Calu3 (cell line): ENCODE results near the gene SPAG5. TPM values are rescaled to one million over a fixed set of nuclear protein-coding genes. Genes with fewer than 3 reads are reported as not detected.
A peak's percentile ranks its signal among the peaks of the same experiment; 100 is the strongest.

Experiments used
- BruUV-seq: library from RNA; stranded (reverse); fragments of 400-500 nt; replicated peaks from 2 replicates; lab custom pipeline; 2021; lab: Mats Ljungman, UMichigan
- CTCF ChIA-PET: fragments of 300-600 bp; sonication (Branson Sonifier 250); formaldehyde crosslinking; loops from one replicate; lab custom pipeline; 2022; ENCODE audit warnings: antibody characterized with exemption; lab: Charles Lee
- DNase-seq: peaks from one replicate; pipeline ENCODE4 v3.0.0; 2022
- H3K27ac Mint-ChIP-seq: one replicate; pipeline ENCODE4 v1.8.0; 2022; ENCODE audit warnings: mixed read lengths; ENCODE audit not compliant: unreplicated experiment
- H3K27me3 Mint-ChIP-seq: one replicate; pipeline ENCODE4 v1.8.0; 2022; ENCODE audit warnings: mixed read lengths; ENCODE audit not compliant: unreplicated experiment
- H3K36me3 Mint-ChIP-seq: one replicate; pipeline ENCODE4 v1.8.0; 2022; ENCODE audit warnings: mild to moderate bottlenecking, moderate library complexity, mixed read lengths; ENCODE audit not compliant: insufficient read depth, unreplicated experiment
- H3K4me1 Mint-ChIP-seq: one replicate; pipeline ENCODE4 v1.8.0; 2022; ENCODE audit warnings: mild to moderate bottlenecking, low read depth, mixed read lengths; ENCODE audit not compliant: unreplicated experiment
- H3K4me3 Mint-ChIP-seq: one replicate; pipeline ENCODE4 v1.8.0; 2022; ENCODE audit warnings: mild to moderate bottlenecking, low read depth, moderate library complexity, mixed read lengths; ENCODE audit not compliant: unreplicated experiment
- H3K9me3 Mint-ChIP-seq: one replicate; pipeline ENCODE4 v1.8.0; 2022; ENCODE audit warnings: low read depth, mixed read lengths; ENCODE audit not compliant: unreplicated experiment
- intact Hi-C: fragments of 100-400 bp; cut with micrococcal nuclease; formaldehyde crosslinking; loops from one replicate; pipeline ENCODE4 v1.10.0; 2022; ENCODE audit not compliant: unreplicated experiment
- total RNA-seq: library from RNA; stranded (reverse); gene quantifications from 2 replicates; pipeline ENCODE4 v1.2.3, GENCODE V29; 2022
- TF ChIP-seq, protein P1 (sequence below): fragments of 200-600 bp; IDR thresholded peaks from one replicate; pipeline ENCODE4 v1.8.0; 2022; ENCODE audit warnings: antibody characterized with exemption; ENCODE audit not compliant: unreplicated experiment

Gene SPAG5
- total RNA-seq, 1 experiment from 2014 or later, result 82.1 TPM

DNA sequence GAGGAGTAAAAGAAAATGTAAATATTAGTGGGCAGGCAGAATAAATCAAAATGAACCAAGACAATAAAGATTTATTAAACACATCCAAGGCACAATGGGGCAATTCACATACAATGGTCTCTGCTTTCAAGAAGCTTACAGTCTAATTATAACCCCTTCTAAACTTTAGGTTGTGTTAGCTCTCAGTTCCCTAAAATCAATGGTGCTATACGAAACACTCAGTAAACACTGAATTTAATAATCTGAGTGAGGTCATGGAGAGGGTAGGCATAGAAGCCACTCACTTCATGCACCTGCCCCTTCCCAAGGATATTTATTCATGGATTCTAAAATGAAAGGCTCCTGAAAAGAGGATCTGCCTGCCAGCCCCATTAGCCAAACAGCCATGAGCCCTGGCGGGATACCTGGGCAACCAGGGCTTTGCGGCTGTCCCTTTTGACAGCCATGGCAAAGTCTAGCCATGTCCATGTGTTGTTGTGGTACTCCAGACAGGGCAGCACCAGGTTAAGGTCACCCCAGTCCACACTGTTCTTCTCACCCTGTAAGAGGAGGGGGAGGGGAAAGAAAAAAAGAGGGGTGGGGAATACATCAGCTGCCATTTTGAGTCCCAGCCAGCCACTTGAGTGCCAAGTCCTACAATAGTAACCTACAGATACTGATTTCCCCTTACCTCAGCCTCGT is 16.6 kb upstream of the SPAG5 start:
- peaks cover 11% of the 10 kb centered on the region for H3K36me3 Mint-ChIP-seq
- BruUV-seq, result no TSS peak
- no peaks in the 10 kb centered on the region for H3K4me1 Mint-ChIP-seq
- H3K27me3 Mint-ChIP-seq, result no peaks in the 10 kb centered on the region
- intact Hi-C loops, result no loop called here
- no peaks in the 10 kb centered on the region for H3K9me3 Mint-ChIP-seq
- H3K4me3 Mint-ChIP-seq, result no peak overlapping the region
- H3K27ac Mint-ChIP-seq, result no peak overlapping the region
- no peak for DNase-seq
- CTCF ChIA-PET, result no interaction called here
- TF ChIP-seq, protein P1, sequence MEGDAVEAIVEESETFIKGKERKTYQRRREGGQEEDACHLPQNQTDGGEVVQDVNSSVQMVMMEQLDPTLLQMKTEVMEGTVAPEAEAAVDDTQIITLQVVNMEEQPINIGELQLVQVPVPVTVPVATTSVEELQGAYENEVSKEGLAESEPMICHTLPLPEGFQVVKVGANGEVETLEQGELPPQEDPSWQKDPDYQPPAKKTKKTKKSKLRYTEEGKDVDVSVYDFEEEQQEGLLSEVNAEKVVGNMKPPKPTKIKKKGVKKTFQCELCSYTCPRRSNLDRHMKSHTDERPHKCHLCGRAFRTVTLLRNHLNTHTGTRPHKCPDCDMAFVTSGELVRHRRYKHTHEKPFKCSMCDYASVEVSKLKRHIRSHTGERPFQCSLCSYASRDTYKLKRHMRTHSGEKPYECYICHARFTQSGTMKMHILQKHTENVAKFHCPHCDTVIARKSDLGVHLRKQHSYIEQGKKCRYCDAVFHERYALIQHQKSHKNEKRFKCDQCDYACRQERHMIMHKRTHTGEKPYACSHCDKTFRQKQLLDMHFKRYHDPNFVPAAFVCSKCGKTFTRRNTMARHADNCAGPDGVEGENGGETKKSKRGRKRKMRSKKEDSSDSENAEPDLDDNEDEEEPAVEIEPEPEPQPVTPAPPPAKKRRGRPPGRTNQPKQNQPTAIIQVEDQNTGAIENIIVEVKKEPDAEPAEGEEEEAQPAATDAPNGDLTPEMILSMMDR, result no peak

DNA sequence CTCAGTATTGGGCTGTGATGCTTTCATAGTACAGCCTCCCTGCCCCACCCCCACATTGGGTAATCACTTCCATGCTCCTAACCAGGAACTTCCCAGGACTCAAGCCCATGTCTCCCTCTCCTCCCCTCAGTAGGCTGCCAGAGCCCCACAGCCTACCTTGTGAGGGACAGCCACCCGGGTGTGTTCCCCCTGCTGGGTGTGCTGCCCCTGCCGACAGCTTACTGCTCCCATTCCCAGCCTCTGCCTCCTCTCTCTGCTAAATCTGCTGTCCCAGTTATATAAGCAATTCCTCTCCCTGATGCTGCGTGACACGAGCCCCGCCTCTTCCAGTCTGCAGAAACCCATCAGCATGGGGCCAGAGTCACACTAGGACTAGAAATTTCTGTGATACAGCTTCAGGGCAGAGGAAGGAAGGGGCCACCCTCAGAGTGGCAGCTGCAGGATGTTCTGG is 15.1 kb upstream of the SPAG5 start, which contains the start of gene RSKR:
RSKR (minus strand) TSS at position 255 of the 451 bp plus-strand sequence; CDS start at position 231, 24 bp downstream.
- no peaks in the 10 kb centered on the region for H3K27me3 Mint-ChIP-seq
- TF ChIP-seq, protein P1, result no peak
- no peaks in the 10 kb centered on the region for H3K9me3 Mint-ChIP-seq
- intact Hi-C loops, result loop anchor here (5.0 kb wide), 1 partner anchor 122 kb away; no protein-coding TSS in a partner anchor
- peak within 1 kb of the TSS; percentile 26 for H3K27ac Mint-ChIP-seq
- no peaks in the 10 kb centered on the region for H3K4me1 Mint-ChIP-seq
- BruUV-seq, result no TSS peak
- peaks cover 10% of the 10 kb centered on the region for H3K36me3 Mint-ChIP-seq
- CTCF ChIA-PET, result interaction anchor here (1.5 kb wide), 1 partner anchor 119 kb away, joined by 5 read pairs; no protein-coding TSS in a partner anchor
- no peak for DNase-seq
- H3K4me3 Mint-ChIP-seq, result no peak within 1 kb of the TSS

DNA sequence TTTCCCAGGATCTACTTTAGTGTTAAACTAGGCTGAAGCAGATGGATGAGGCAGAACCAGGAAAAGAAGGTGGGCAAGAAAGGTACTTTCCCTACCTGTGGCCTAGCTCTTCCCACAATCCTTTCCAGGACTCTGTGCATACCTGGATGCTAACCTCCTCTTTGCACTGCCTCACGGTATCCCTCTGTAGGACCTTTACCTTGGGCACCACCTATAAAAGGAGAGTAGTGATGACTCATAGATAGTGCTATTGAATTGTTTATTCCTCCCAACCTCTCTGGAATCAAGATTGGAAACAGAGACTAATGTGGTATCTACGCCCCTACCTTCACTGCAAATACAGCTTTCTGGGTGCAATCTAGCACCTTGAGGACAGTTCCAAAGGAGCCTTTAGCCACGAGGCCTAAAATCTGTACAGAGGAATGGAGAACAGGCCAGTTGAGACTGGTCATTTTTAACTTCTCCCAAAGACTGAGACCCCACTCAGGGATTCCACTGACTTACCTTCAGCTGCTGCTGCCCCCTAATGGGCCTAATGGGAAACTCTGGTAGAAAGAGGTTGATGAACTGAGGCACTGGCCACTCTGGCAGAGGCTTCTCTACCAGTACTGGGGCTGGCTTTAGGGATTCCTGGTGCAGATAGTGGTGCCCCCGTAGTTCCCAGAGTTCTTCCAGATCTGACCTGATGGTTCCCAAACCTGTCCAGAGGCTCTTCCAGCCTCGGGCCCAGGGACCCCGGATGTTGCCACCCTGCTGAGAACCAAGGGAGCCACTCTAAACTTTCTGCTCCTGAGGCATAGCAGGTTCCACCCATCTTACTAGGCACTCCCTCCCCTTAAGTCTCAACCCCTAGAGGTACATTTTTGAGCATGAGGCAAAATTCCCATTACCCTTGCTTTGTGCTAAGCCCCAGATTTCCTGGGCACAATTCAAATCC is 14.4 kb upstream of the SPAG5 start:
- TF ChIP-seq, protein P1, result peak; percentile 24
- no peaks in the 10 kb centered on the region for H3K9me3 Mint-ChIP-seq
- no peaks in the 10 kb centered on the region for H3K27me3 Mint-ChIP-seq
- peaks cover 11% of the 10 kb centered on the region for H3K36me3 Mint-ChIP-seq
- BruUV-seq, result no TSS peak
- CTCF ChIA-PET, result interaction anchor here (1.5 kb wide), 1 partner anchor 118 kb away, joined by 5 read pairs; no protein-coding TSS in a partner anchor
- H3K4me1 Mint-ChIP-seq, result no peaks in the 10 kb centered on the region
- intact Hi-C loops, result loop anchor here (5.0 kb wide), 1 partner anchor 121 kb away; no protein-coding TSS in a partner anchor
- peak; percentile 46 for DNase-seq
- no peak overlapping the region for H3K4me3 Mint-ChIP-seq
- H3K27ac Mint-ChIP-seq, result no peak overlapping the region

DNA sequence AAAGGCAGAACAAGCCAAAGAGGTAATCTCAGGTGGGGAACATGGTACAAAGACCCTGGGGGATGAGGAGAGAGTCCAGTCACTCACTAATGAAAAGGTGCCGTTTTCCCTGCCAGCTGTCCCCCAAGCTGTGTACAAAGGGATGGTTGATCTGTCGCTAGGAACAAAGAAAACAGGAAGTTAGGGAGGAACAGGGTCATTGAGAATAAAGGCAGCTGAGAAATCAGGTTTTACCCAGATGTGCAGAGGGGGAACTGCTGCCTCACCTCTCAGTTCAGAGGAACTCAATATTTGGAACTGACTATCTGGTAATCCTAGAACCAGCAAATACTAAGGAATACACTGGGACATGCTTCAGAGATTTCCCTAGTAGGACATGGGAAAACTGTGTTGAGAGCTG is 13.7 kb upstream of the SPAG5 start:
- peaks cover 11% of the 10 kb centered on the region for H3K36me3 Mint-ChIP-seq
- intact Hi-C loops, result loop anchor here (5.0 kb wide), 1 partner anchor 120 kb away; no protein-coding TSS in a partner anchor
- H3K27me3 Mint-ChIP-seq, result no peaks in the 10 kb centered on the region
- TF ChIP-seq, protein P1, result no peak
- H3K4me3 Mint-ChIP-seq, result no peak overlapping the region
- H3K4me1 Mint-ChIP-seq, result no peaks in the 10 kb centered on the region
- no peak for DNase-seq
- H3K9me3 Mint-ChIP-seq, result no peaks in the 10 kb centered on the region
- no peak overlapping the region for H3K27ac Mint-ChIP-seq
- CTCF ChIA-PET, result interaction anchor here (1.5 kb wide), 1 partner anchor 117 kb away, joined by 5 read pairs; no protein-coding TSS in a partner anchor
- no TSS peak for BruUV-seq
